ENCODE measurements around the gene ZNF362.
A peak's percentile ranks its signal among the peaks of the same experiment; 100 is the strongest.

ZNF362 gene

GRCh38 chr1:33256471-33257206 lies at the start of gene ZNF362:
TSS of gene ZNF362 (plus strand) at chr1:33256492. CDS start at chr1:33270575, 14,083 bp downstream.
- TF ChIP-seq ZNF274 (IDR thresholded peaks at IDR 0.05; ENCODE audit: low read depth, low read length) = no peak
- H3K4me3 ChIP-seq (ENCODE audit: low read length) = peak within 1 kb of the TSS; percentile 97

DNA sequence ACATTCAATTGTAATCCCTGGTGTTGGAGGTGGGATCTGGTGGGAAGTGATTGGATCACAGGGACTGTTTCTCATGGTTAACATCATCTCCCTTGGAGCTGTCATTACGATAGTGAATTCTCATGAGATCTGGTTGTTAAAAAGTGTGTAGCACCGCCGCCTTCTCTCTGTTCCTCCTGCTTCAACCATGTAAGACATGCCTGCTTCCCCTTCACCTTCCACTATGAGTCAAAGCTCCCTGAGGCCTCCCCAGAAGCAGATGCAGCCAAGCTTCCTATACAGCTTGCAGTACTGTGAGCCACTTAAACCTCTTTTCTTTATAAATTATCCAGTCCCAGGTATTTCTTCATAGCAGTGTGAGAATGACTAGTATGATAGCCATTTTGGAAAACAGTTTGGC lies 44.3 kb upstream of the ZNF362 start:
- no peak overlapping the region for H3K4me3 ChIP-seq (ENCODE audit: low read length)
- TF ChIP-seq ZNF274 (IDR thresholded peaks at IDR 0.05; ENCODE audit: low read depth, low read length) = no peak

GRCh38 chr1:33219886-33220661 lies 36.2 kb upstream of the ZNF362 start:
- H3K4me3 ChIP-seq (ENCODE audit: low read length) = no peak overlapping the region
- no peak for TF ChIP-seq ZNF274 (IDR thresholded peaks at IDR 0.05; ENCODE audit: low read depth, low read length)

- H3K4me3 ChIP-seq (ENCODE audit: low read length) = no peak overlapping the region
- TF ChIP-seq ZNF274 (IDR thresholded peaks at IDR 0.05; ENCODE audit: low read depth, low read length) = no peak
Measured at GRCh38 chr1:33220676-33221384, 35.5 kb upstream of the ZNF362 start.

DNA sequence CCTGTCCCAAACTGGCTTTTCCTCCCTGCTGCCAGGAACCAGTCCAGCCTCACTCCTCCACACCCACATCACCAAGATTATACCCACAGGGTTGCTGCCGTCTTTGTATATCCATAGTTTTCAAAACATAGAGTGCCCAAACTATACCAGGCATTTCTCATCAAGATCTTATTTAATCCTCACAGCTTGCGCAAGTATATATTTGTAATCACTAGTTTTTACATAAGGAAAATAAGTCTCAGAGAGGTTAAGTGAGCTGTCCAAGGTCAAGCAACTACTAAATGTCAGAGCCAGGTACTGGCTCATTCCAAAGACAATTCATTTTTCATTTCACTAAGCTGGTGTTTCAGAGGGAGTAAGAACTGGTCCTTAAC lies 34.9 kb upstream of the ZNF362 start:
- no peak for TF ChIP-seq ZNF274 (IDR thresholded peaks at IDR 0.05; ENCODE audit: low read depth, low read length)
- no peak overlapping the region for H3K4me3 ChIP-seq (ENCODE audit: low read length)

DNA sequence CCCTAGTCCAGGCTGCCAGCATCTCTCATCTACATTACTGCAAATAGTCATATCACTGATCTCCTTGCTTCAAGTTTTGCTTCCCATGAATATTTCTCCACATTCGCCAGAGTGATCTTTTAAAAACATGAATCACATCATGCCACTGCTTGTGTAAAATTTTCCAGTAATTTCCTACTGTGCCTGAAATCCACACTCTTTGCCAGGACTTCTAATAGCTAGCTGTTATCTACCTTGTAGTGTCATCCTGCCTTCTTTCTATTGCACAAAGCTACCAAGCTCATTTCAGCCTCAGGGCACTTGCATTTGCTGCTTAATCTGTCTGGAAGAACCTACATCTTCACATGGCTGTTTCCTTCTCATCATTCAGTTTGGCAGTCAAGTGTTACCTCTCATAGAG lies 33.9 kb upstream of the ZNF362 start:
- TF ChIP-seq ZNF274 (IDR thresholded peaks at IDR 0.05; ENCODE audit: low read depth, low read length) = no peak
- H3K4me3 ChIP-seq (ENCODE audit: low read length) = no peak overlapping the region

DNA sequence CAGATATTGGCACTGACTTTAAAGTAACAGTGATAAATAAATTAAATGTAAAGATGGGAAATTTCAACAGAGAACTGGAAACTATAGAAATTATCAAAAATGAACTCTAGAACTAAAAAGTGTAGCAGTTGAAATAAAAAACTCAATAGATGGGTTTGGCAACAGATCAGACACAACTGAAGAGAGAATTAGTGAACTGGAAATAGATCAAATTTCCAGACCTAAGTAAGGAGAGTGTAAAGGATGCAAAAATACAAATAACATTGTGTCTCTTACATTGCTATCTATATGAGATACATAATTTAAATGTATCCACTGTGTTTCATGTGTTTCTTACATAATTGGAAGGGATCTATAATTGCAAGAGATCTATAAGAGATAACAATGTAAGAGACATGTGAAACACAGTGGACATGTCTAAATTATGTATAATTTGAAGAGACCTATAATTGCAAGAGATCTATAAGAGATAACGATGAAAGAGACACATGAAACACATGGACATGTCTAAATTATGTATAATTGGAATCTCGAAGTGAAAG lies 32.1 kb upstream of the ZNF362 start:
- TF ChIP-seq ZNF274 (IDR thresholded peaks at IDR 0.05; ENCODE audit: low read depth, low read length) = no peak
- no peak overlapping the region for H3K4me3 ChIP-seq (ENCODE audit: low read length)

- no peak overlapping the region for H3K4me3 ChIP-seq (ENCODE audit: low read length)
- TF ChIP-seq ZNF274 (IDR thresholded peaks at IDR 0.05; ENCODE audit: low read depth, low read length) = no peak
Measured at GRCh38 chr1:33225586-33225985, 30.7 kb upstream of the ZNF362 start.

DNA sequence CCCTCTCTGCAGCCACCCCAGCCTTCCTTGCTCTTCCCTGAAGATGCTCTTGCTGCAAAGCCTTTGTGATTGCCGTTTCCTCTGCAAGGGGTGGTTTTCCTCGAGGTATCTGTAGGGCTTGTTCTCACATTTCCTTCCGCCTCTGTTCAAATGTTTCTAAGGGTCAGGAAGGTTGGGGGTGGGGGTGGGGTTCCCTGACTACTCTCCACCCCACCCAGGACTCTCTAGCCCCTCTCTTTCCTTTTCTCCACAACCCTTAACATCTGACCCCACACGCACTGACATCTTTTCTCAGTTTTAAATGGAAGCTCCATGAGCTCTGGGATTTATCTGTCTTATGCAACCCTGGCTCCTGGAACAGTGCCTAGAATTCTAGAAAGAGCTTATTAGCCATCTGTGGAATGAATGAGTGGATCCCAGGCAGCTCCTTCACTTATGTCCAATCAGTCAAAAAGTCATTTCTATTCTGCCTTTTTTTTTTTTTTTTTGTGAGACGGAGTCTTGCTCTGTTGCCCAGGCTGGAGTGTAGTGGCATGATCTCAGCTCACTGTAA lies 27.3 kb upstream of the ZNF362 start:
- no peak overlapping the region for H3K4me3 ChIP-seq (ENCODE audit: low read length)

GRCh38 chr1:33231166-33231565 lies 25.1 kb upstream of the ZNF362 start:
- H3K4me3 ChIP-seq (ENCODE audit: low read length) = no peak overlapping the region
- no peak for TF ChIP-seq ZNF274 (IDR thresholded peaks at IDR 0.05; ENCODE audit: low read depth, low read length)

More for the DNA sequence above, 27.3 kb upstream of the ZNF362 start:
- no peak for TF ChIP-seq ZNF274 (IDR thresholded peaks at IDR 0.05; ENCODE audit: low read depth, low read length)

DNA sequence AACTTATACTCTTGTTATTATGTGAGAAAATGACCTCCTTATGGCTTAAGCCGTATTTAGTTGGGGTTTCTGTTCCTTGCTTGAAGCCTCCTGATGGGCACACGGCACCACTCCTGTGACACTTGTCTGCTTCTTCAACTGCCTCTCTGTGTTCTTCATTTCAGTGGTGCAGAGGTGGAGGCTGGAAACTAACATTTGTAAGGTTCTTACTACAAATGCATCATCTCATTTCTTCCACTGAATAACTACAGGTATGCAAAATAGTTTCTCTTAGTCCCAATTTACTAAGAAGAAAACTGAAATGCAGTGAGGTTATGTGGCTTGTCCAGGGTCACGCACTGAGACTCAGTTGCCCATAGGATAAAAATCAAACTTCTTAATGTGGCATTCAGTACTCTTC lies 23.6 kb upstream of the ZNF362 start:
- H3K4me3 ChIP-seq (ENCODE audit: low read length) = no peak overlapping the region
- TF ChIP-seq ZNF274 (IDR thresholded peaks at IDR 0.05; ENCODE audit: low read depth, low read length) = no peak

- no peak for TF ChIP-seq ZNF274 (IDR thresholded peaks at IDR 0.05; ENCODE audit: low read depth, low read length)
- H3K4me3 ChIP-seq (ENCODE audit: low read length) = no peak overlapping the region
Measured at GRCh38 chr1:33234131-33234530, 22.2 kb upstream of the ZNF362 start.

DNA sequence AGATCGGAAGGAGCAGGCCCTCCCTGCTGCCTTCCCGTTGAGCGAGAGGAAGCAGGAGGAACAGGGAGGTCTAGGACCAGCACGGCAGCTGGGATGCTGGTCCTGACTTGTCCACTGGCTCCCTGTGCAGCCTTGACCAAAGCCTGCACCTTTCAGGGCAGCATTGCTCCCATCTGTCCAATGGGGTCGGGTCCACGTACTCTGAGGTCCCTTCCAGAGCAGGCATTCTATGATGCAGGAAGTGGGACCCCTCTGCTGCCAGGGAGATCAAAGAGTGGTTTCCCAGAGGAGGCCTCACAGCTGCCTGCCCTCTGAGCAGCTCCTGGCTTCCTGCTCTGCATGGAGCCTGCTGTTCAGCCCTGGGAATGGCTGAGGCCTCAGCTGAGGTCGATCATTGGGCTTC lies 21.7 kb upstream of the ZNF362 start:
- no peak overlapping the region for H3K4me3 ChIP-seq (ENCODE audit: low read length)
- no peak for TF ChIP-seq ZNF274 (IDR thresholded peaks at IDR 0.05; ENCODE audit: low read depth, low read length)

DNA sequence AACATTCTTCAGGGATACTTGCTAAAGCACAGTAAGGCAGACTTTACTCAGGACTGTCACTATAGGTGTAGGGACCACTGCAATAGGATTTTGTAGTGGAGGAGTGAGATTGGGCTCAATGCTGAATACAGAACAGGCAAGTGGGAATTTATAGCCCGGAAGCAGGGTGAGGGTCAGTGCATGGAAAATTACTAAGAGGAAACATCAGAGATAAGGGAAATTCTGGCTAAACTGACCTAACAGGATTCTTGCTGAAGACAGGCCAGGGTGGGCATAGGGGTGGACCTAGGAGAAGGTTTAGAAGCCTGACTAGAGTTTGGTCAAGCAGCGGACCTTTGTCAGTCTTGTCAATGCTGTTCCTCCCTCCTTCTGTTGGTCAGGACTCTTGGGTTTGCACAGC lies 20.8 kb upstream of the ZNF362 start:
- no peak overlapping the region for H3K4me3 ChIP-seq (ENCODE audit: low read length)
- no peak for TF ChIP-seq ZNF274 (IDR thresholded peaks at IDR 0.05; ENCODE audit: low read depth, low read length)

Data from GM08714 (cell line).